H9 (cell line): ENCODE measurements around the gene RANBP3. TPM values are rescaled to one million over a fixed set of nuclear protein-coding genes. Genes with fewer than 3 reads are reported as not detected.

Experiments used
- DNase-seq: peaks from one replicate; pipeline ENCODE4 v3.0.0-alpha.2; 2017
- H2AFZ ChIP-seq: one replicate; pipeline ENCODE4 v1.6.1; 2013; ENCODE audit warnings: mild to moderate bottlenecking, low read length, control low read depth, moderate library complexity
- H2AK5ac ChIP-seq: 2 replicates; pipeline ENCODE4 v1.6.1; 2013; ENCODE audit warnings: low read length, control low read depth, mixed read lengths; ENCODE audit not compliant: insufficient read length
- H2BK120ac ChIP-seq: one replicate; pipeline ENCODE4 v1.6.1; 2013; ENCODE audit warnings: low read depth, mild to moderate bottlenecking, low read length, control low read depth, inconsistent platforms; ENCODE audit not compliant: poor library complexity, severe bottlenecking
- H2BK12ac ChIP-seq: 2 replicates; pipeline ENCODE4 v1.6.1; 2013; ENCODE audit warnings: low read length, control low read depth, mixed read lengths, low read depth; ENCODE audit not compliant: insufficient read length
- H2BK15ac ChIP-seq: 2 replicates; pipeline ENCODE4 v1.6.1; 2013; ENCODE audit warnings: low read depth, low read length, control low read depth
- H2BK20ac ChIP-seq: one replicate; pipeline ENCODE4 v1.6.1; 2013; ENCODE audit warnings: low read depth, mild to moderate bottlenecking, low read length, control low read depth, inconsistent platforms; ENCODE audit not compliant: poor library complexity, severe bottlenecking
- H2BK5ac ChIP-seq: 2 replicates; pipeline ENCODE4 v1.6.1; 2013; ENCODE audit warnings: low read length, control low read depth, mixed read lengths; ENCODE audit not compliant: insufficient read length
- H3K14ac ChIP-seq: 2 replicates; pipeline ENCODE4 v1.6.1; 2013; ENCODE audit warnings: low read length, control low read depth; ENCODE audit not compliant: insufficient read depth
- H3K18ac ChIP-seq: 2 replicates; pipeline ENCODE4 v1.6.1; 2013; ENCODE audit warnings: low read depth, mild to moderate bottlenecking, mixed read lengths, low read length, control low read depth; ENCODE audit not compliant: insufficient read length
- H3K23ac ChIP-seq: 2 replicates; pipeline ENCODE4 v1.6.1; 2013; ENCODE audit warnings: low read length, control low read depth, mixed read lengths, low read depth; ENCODE audit not compliant: insufficient read length
- H3K23me2 ChIP-seq: 2 replicates; pipeline ENCODE4 v1.6.1; 2013; ENCODE audit warnings: low read depth, mild to moderate bottlenecking, mixed read lengths, low read length, control low read depth; ENCODE audit not compliant: insufficient read length, poor library complexity, severe bottlenecking
- H3K27ac ChIP-seq: 2 replicates; pipeline ENCODE4 v1.5.1; 2013; ENCODE audit warnings: low read length, control low read depth, mixed read lengths, low read depth; ENCODE audit not compliant: insufficient read length
- H3K27me3 ChIP-seq: 2 replicates; pipeline ENCODE4 v1.6.1; 2013; ENCODE audit warnings: low read length, control low read depth, inconsistent platforms; ENCODE audit not compliant: insufficient read depth
- H3K4ac ChIP-seq: 2 replicates; pipeline ENCODE4 v1.6.1; 2013; ENCODE audit warnings: low read depth, mild to moderate bottlenecking, control low read depth, inconsistent platforms, low read length, moderate library complexity
- H3K4me1 ChIP-seq: 2 replicates; pipeline ENCODE4 v1.6.1; 2013; ENCODE audit warnings: low read length, control low read depth, inconsistent platforms; ENCODE audit not compliant: insufficient read depth
- H3K4me2 ChIP-seq: 2 replicates; pipeline ENCODE4 v1.6.1; 2013; ENCODE audit warnings: low read length, control low read depth, mixed read lengths; ENCODE audit not compliant: insufficient read length, insufficient read depth
- H3K56ac ChIP-seq: 2 replicates; pipeline ENCODE4 v1.6.1; 2013; ENCODE audit warnings: low read depth, mild to moderate bottlenecking, mixed read lengths, low read length, control low read depth; ENCODE audit not compliant: insufficient read length
- H3K79me1 ChIP-seq: 2 replicates; pipeline ENCODE4 v1.6.1; 2013; ENCODE audit warnings: low read depth, mild to moderate bottlenecking, moderate library complexity, low read length, control low read depth, inconsistent platforms; ENCODE audit not compliant: insufficient read depth, poor library complexity, severe bottlenecking
- H3K79me2 ChIP-seq: 2 replicates; pipeline ENCODE4 v1.6.1; 2013; ENCODE audit warnings: low read length, control low read depth, inconsistent platforms; ENCODE audit not compliant: insufficient read depth
- H3K9ac ChIP-seq: 2 replicates; pipeline ENCODE4 v1.6.1; 2013; ENCODE audit warnings: low read length, control low read depth, mixed read lengths; ENCODE audit not compliant: insufficient read length; ENCODE audit errors: extremely low read depth
- H3K9me3 ChIP-seq: one replicate; pipeline ENCODE4 v1.6.1; 2013; ENCODE audit warnings: low read depth, low read length, inconsistent platforms; ENCODE audit not compliant: control insufficient read depth
- H3T11ph ChIP-seq: one replicate; pipeline ENCODE4 v1.6.1; 2013; ENCODE audit warnings: mild to moderate bottlenecking, low read length, control low read depth, inconsistent platforms
- H4K20me1 ChIP-seq: one replicate; pipeline ENCODE4 v1.6.1; 2013; ENCODE audit not compliant: control insufficient read depth, insufficient read length, insufficient read depth
- H4K5ac ChIP-seq: 2 replicates; pipeline ENCODE4 v1.6.1; 2013; ENCODE audit warnings: low read depth, mild to moderate bottlenecking, mixed read lengths, low read length, control low read depth; ENCODE audit not compliant: insufficient read length
- H4K8ac ChIP-seq: replicated peaks from 2 replicates; pipeline ENCODE4 v1.6.1; 2013; ENCODE audit warnings: low read length, control low read depth, mixed read lengths, low read depth; ENCODE audit not compliant: insufficient read length
- H4K91ac ChIP-seq: 2 replicates; pipeline ENCODE4 v1.6.1; 2013; ENCODE audit warnings: low read depth, mild to moderate bottlenecking, moderate library complexity, mixed read lengths, low read length, control low read depth; ENCODE audit not compliant: insufficient read length
- H3K27ac Mint-ChIP-seq, 3 experiments: 2 replicates in 2 of 3; 3 replicates in 1 of 3; pipeline ENCODE4 v1.8.0; 2020 to 2021; ENCODE audit warnings: mixed read lengths in 3 of 3, mild to moderate bottlenecking in 1 of 3, moderate library complexity in 1 of 3
- H3K27me3 Mint-ChIP-seq: 2 replicates; pipeline ENCODE4 v1.8.0; 2021; ENCODE audit warnings: low read depth, mild to moderate bottlenecking, moderate library complexity, mixed read lengths
- H3K36me3 Mint-ChIP-seq, 3 experiments: 2 replicates in 2 of 3; 3 replicates in 1 of 3; pipeline ENCODE4 v1.8.0; 2020 to 2021; ENCODE audit warnings: low read depth in 3 of 3, mixed read lengths in 3 of 3; ENCODE audit not compliant: insufficient read depth in 1 of 3
- H3K4me1 Mint-ChIP-seq, 2 experiments: 2 replicates each; pipeline ENCODE4 v1.8.0; 2020; ENCODE audit warnings: mixed read lengths in 2 of 2
- H3K4me3 Mint-ChIP-seq, 2 experiments: 2 replicates in 1 of 2; 3 replicates in 1 of 2; pipeline ENCODE4 v1.8.0; 2020 to 2021; ENCODE audit warnings: mild to moderate bottlenecking in 2 of 2, mixed read lengths in 2 of 2, moderate library complexity in 1 of 2
- H3K9me3 Mint-ChIP-seq, 2 experiments: 2 replicates in 1 of 2; 3 replicates in 1 of 2; pipeline ENCODE4 v1.8.0; 2020; ENCODE audit warnings: mild to moderate bottlenecking in 2 of 2, mixed read lengths in 2 of 2, moderate library complexity in 1 of 2
- CTCF ChIP-seq: fragments of 200-600 bp; sonication (generic); conservative IDR thresholded peaks from 3 replicates; pipeline ENCODE4 v1.8.0; 2021; ENCODE audit warnings: antibody characterized with exemption, mild to moderate bottlenecking
- WGBS: extraction: QIAGEN DNeasy Blood & Tissue Kit; methylation state at CpG from one replicate; pipeline ENCODE4 v1.1.7; 2013; ENCODE audit warnings: missing lambda C conversion rate, low lambda C conversion rate, mixed read lengths; ENCODE audit not compliant: insufficient read length; ENCODE audit errors: extremely low coverage; 5-methylcytosine and 5-hydroxymethylcytosine counted together
- total RNA-seq: library from RNA; stranded (reverse); gene quantifications from 2 replicates; pipeline ENCODE4 v1.2.1, GENCODE V29; 2021

The RANBP3 gene
- total RNA-seq, 1 experiment from 2014 or later, result 86.5 TPM

GRCh38 chr19:5958851-5959122 lies 19.2 kb downstream of the RANBP3 start:
- Histone ChIP-seq H3K9me3 (no peaks in the 10 kb centered on the region), H3K14ac (peak overlapping the region; percentile 0; the same call in 1 of the 2 replicates), H2BK5ac (no peak overlapping the region), H2BK15ac (no peak overlapping the region), H3K9ac (no peak overlapping the region), H2BK12ac (no peak overlapping the region), H2BK120ac (no peak overlapping the region), H3T11ph (no peak overlapping the region), H3K23ac (no peak overlapping the region), H3K18ac (no peak overlapping the region), H3K27ac (no peak overlapping the region), H4K20me1 (no peaks in the 10 kb centered on the region), H3K79me1 (peaks cover 4% of the 10 kb centered on the region), H3K4ac (no peak overlapping the region), H4K8ac (no peak overlapping the region), H2AK5ac (no peak overlapping the region), H2AFZ (no peak overlapping the region), H3K79me2 (peaks cover 43% of the 10 kb centered on the region; the same call in 1 of the 2 replicates), H4K5ac (no peak overlapping the region), H3K56ac (no peak overlapping the region), H3K4me2 (no peak overlapping the region), H4K91ac (no peak overlapping the region), H3K23me2 (no peaks in the 10 kb centered on the region), H2BK20ac (no peak overlapping the region), H3K4me1 (peaks cover 14% of the 10 kb centered on the region), H3K27me3 (no peaks in the 10 kb centered on the region)
- Mint-ChIP-seq H3K27me3 (no peaks in the 10 kb centered on the region), H3K4me1 (peaks cover 62 to 63% of the 10 kb centered on the region in 2 experiments), H3K9me3 (no peaks in the 10 kb centered on the region), H3K27ac (peak overlapping the region; percentile 33 to 92 (median 64); a peak in 3 of 7 replicates), H3K4me3 (no peak overlapping the region), H3K36me3 (no peaks in the 10 kb centered on the region)
- TF ChIP-seq CTCF, result no peak
- no peak for DNase-seq
- no CpG with 5 or more reads among the region's 10 CpGs for WGBS
